HG02973 (cell line): ENCODE measurements around the gene HIP1R.
"Not testable (repeated sequence)": the region's sequence is repeated elsewhere in the genome, so short reads cannot be mapped to it uniquely, and the experiment has no call there.

Experiments used
- ATAC-seq: cut with Tn5 transposase; IDR thresholded peaks from one replicate; pipeline ENCODE4 v1.9.1; 2021; ENCODE audit warnings: moderate library complexity; ENCODE audit not compliant: unreplicated experiment

HIP1R gene

GRCh38 chr12:122891661-122892525 lies 56.6 kb downstream of the HIP1R start:
- ATAC-seq = no peak

- not testable (repeated sequence) for ATAC-seq
Measured at GRCh38 chr12:122892724-122893123, 57.5 kb downstream of the HIP1R start.

GRCh38 chr12:122893208-122894153 lies 58.2 kb downstream of the HIP1R start:
- no peak for ATAC-seq

- no peak for ATAC-seq
Measured at GRCh38 chr12:122894193-122895121, 59.2 kb downstream of the HIP1R start.

- ATAC-seq = no peak
Measured at GRCh38 chr12:122895320-122895703, 60.1 kb downstream of the HIP1R start.

- peak; percentile 49 for ATAC-seq
Measured at GRCh38 chr12:122895704-122896636, 60.7 kb downstream of the HIP1R start, which contains the start of gene VPS37B. VPS37B (minus strand) TSS chr12:122896124; CDS start chr12:122896062, 62 bp downstream.

GRCh38 chr12:122896662-122897061 lies 61.4 kb downstream of the HIP1R start:
- no peak for ATAC-seq

- ATAC-seq = no peak
Measured at GRCh38 chr12:122899887-122900286, 64.6 kb downstream of the HIP1R start.

GRCh38 chr12:122902854-122903692 lies 67.8 kb downstream of the HIP1R start:
- no peak for ATAC-seq

- no peak for ATAC-seq
Measured at GRCh38 chr12:122903693-122904034, 68.4 kb downstream of the HIP1R start.

- not testable (repeated sequence) for ATAC-seq
Measured at GRCh38 chr12:122905258-122905657, 70.0 kb downstream of the HIP1R start.

GRCh38 chr12:122908915-122909314 lies 73.7 kb downstream of the HIP1R start:
- no peak for ATAC-seq

- no peak for ATAC-seq
Measured at GRCh38 chr12:122909442-122910288, 74.4 kb downstream of the HIP1R start.
